BJ (cell line): ENCODE measurements around the gene LILRB4. TPM values are rescaled to one million over a fixed set of nuclear protein-coding genes. Genes with fewer than 3 reads are reported as not detected.
"Not testable (repeated sequence)": the region's sequence is repeated elsewhere in the genome, so short reads cannot be mapped to it uniquely, and the experiment has no call there.

ENCODE experiments used
- CTCF ChIA-PET: fragments of 350-600 bp; formaldehyde crosslinking; extraction: SDS; loops from one replicate; lab custom pipeline; 2021; ENCODE audit warnings: antibody characterized with exemption, inconsistent platforms; lab: Yijun Ruan, JAX
- POLR2A ChIA-PET: fragments of 300-600 bp; sonication (Branson Sonifier 250); formaldehyde crosslinking; extraction: SDS; loops from one replicate; lab custom pipeline; 2021; ENCODE audit warnings: antibody characterized with exemption; lab: Charles Lee
- DNase-seq: peaks from one replicate; pipeline ENCODE4 v3.0.0-alpha.2; 2011; ENCODE audit warnings: low read depth
- H3K27me3 ChIP-seq: 2 replicates; pipeline ENCODE4 v1.6.0; 2011; ENCODE audit warnings: low read length; ENCODE audit not compliant: control insufficient read depth, insufficient read depth
- H3K36me3 ChIP-seq: 2 replicates; pipeline ENCODE4 v1.5.1; 2011; ENCODE audit warnings: low read length; ENCODE audit not compliant: control insufficient read depth, insufficient read depth
- H3K4me3 ChIP-seq: 2 replicates; pipeline ENCODE4 v1.5.1; 2011; ENCODE audit warnings: low read depth, mild to moderate bottlenecking, control low read depth, low read length
- polyA plus RNA-seq: library from polyadenylated mRNA; depleted of rRNA; stranded (reverse); fragments of >200 nt; gene quantifications from 2 replicates; pipeline ENCODE4 v1.2.3, GENCODE V29; 2011
- TF ChIP-seq, protein P1 (sequence below): IDR thresholded peaks from 2 replicates; pipeline ENCODE4 v1.5.1; 2011; ENCODE audit warnings: low read depth, mild to moderate bottlenecking, control low read depth, inconsistent platforms, low read length, moderate library complexity; ENCODE audit not compliant: insufficient read depth

The LILRB4 gene
- polyA plus RNA-seq, 1 experiment = not detected

DNA sequence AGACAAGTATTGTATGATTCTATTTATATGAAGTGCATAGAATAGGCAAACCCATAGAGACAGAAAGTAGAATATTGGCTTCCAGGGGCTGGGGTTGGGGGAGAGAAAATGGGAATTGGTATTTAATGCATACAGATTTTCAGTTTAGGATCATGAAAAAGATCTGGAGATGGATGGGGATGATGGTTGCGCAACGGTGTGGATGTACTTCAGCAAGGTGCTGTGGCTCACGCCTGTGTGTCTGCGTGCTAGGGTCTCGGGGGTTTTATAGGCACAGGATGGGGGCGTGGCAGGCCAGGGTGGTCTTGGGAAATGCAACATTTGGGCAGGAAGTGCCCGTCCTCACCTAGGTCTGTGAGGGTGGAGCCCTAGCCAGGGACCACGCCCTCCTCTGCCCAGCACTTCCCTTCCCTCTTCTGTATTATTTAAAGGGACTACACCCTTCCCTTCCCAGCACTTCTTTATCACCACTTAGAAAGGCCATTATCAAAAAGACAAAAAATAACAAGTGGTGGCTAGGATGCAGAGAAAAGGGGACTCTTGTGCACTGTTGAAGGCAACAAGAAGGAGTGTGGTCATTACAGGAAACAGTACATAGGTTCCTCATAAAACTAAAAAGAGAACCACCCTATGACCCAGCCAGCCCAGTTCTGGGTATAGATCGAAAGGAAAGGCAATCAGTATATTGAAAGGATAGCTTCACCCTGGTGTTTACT is 29.0 kb downstream of the LILRB4 start:
- Histone ChIP-seq H3K27me3 (no peaks in the 10 kb centered on the region), H3K4me3 (no peak overlapping the region), H3K36me3 (no peaks in the 10 kb centered on the region)
- TF ChIP-seq, protein P1, sequence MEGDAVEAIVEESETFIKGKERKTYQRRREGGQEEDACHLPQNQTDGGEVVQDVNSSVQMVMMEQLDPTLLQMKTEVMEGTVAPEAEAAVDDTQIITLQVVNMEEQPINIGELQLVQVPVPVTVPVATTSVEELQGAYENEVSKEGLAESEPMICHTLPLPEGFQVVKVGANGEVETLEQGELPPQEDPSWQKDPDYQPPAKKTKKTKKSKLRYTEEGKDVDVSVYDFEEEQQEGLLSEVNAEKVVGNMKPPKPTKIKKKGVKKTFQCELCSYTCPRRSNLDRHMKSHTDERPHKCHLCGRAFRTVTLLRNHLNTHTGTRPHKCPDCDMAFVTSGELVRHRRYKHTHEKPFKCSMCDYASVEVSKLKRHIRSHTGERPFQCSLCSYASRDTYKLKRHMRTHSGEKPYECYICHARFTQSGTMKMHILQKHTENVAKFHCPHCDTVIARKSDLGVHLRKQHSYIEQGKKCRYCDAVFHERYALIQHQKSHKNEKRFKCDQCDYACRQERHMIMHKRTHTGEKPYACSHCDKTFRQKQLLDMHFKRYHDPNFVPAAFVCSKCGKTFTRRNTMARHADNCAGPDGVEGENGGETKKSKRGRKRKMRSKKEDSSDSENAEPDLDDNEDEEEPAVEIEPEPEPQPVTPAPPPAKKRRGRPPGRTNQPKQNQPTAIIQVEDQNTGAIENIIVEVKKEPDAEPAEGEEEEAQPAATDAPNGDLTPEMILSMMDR = no peak
- no peak for DNase-seq
- ChIA-PET CTCF (no interaction called here), POLR2A (no interaction called here)

DNA sequence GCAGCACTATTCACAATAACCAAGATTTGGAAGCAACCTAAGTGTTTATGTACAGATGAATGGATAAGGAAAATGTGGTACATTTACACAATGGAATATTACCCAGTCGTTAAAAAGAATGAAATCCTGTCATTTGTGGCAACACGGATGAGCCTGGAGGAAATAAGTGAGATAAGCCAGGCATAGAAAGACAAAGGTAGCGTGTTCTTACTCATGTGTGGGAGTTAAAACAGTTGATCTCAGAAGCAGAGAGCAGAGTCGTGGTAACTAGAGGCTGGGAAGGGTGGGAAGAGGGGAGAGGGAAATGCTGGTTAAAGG is 29.5 kb downstream of the LILRB4 start:
- ChIA-PET CTCF (no interaction called here), POLR2A (no interaction called here)
- TF ChIP-seq, protein P1 = no peak

DNA sequence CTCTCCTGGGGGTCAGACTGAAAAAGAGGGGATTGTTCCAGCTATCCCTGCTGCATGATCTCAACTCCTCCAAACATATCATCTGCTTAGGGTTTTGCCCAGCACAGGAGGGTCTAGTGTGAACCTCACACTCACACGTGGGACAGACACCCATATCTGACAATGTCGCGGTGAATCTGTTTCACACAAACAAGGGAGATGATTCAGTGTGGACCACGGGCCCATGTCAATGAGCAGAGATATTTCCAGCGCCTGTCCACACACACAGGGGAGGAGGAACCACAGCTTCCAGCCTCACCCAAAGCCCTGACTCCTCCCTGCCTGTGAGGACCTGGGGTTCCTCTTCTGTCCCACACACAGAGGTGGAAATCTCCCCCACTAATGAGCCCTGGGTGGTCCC is 31.9 kb downstream of the LILRB4 start:
- no peak for DNase-seq
- Histone ChIP-seq H3K4me3 (no peak overlapping the region), H3K36me3 (no peaks in the 10 kb centered on the region), H3K27me3 (no peaks in the 10 kb centered on the region)
- TF ChIP-seq, protein P1 = no peak
- ChIA-PET POLR2A (no interaction called here), CTCF (interaction anchor here (0.6 to 1.6 kb wide), 2 partner anchors 18 to 40 kb away, joined by 3 to 4 read pairs; no protein-coding TSS in a partner anchor)

More for the DNA sequence above, 29.5 kb downstream of the LILRB4 start:
- Histone ChIP-seq H3K4me3 (no peak overlapping the region), H3K27me3 (no peaks in the 10 kb centered on the region), H3K36me3 (no peaks in the 10 kb centered on the region)
- no peak for DNase-seq

DNA sequence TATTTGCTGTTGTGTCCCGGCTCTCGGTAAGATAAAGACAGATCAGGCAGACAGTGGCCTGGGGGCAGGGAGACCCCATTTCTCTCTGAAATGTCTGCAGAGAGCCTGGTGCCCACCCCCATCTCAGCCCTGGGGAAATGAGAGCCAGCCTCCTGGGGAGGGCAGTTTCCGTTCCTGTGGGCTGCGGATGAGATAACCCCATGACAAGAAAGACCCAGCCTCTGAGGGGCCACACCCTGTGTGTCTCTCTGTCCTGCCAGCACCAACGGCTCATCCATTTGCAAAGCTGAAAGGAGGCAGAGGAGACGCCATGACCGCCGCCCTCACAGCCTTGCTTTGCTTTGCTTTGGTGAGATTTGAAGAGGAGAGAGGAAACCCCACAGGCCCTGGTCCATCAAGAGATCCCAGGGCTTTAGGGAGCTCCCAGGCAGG is 33.3 kb downstream of the LILRB4 start:
- ChIA-PET POLR2A (no interaction called here), CTCF (no interaction called here)
- DNase-seq = no peak
- Histone ChIP-seq H3K4me3 (no peak overlapping the region), H3K36me3 (no peaks in the 10 kb centered on the region), H3K27me3 (no peaks in the 10 kb centered on the region)
- TF ChIP-seq, protein P1 = no peak

DNA sequence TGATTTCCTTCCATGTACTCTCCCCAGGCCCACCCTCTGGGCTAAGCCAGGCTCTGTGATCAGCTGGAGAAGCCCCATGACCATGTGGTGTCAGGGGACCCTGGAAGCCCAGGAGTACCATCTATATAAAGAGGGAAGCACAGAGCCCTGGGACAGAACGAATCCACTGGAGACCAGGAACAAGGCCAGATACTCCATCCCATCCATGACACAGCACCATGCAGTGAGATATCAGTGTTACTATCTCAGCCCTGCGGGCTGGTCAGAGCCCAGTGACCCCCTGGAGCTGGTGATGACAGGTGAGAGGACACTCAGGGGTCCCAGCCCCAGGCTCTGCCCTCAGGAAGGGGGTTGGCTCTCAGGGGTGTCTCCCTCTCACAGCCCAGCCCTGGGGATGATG is 34.0 kb downstream of the LILRB4 start:
- H3K4me3 ChIP-seq = no peak overlapping the region
- ChIA-PET CTCF (no interaction called here), POLR2A (no interaction called here)
- no peak for DNase-seq
- no peaks in the 10 kb centered on the region for H3K36me3 ChIP-seq
- no peaks in the 10 kb centered on the region for H3K27me3 ChIP-seq
- TF ChIP-seq, protein P1 = no peak

DNA sequence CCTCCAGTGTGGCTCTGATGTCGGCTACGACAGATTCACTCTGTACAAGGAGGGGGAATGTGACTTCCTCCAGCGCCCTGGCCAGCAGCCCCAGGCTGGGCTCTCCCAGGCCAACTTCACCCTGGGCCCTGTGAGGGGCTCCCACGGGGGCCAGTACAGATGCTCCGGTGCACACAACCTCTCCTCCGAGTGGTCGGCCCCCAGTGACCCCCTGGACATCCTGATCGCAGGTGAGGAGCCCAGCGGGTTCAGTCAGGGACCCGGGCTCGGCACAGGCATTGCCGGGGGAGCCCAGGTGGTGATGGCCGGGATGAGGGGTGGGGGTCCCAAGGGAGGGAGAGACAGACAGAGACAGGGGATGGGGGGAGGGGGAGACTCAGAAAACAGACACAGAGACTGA is 34.9 kb downstream of the LILRB4 start:
- H3K36me3 ChIP-seq, H3K4me3 ChIP-seq, CTCF ChIA-PET, POLR2A ChIA-PET, H3K27me3 ChIP-seq, DNase-seq: not testable (repeated sequence)
